Measurements from ENCODE around the gene UNKL. TPM values are rescaled to one million over a fixed set of nuclear protein-coding genes. Genes with fewer than 3 reads are reported as not detected.
A peak's percentile ranks its signal among the peaks of the same experiment; 100 is the strongest.

UNKL gene
- total RNA-seq, 1 donor from 2014 or later, result 19.9 TPM

DNA sequence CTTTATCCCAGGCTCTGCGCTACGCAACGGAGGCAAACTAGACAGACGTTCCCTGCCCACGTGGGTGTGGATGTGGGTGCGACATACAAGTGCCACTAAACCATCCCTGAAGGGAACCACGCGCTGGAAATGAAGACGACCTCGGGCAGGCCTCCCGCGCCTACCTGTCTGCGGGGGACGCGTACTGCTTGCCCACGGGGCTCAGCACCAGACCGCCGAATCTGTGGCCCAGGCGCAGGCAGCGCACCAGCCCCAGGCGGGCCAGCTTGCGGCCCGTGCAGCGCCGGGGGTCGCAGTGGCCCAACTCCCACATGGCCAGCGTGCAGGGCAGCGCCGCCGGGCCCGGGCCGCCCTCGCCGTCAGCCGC, 63.3 kb downstream of the UNKL start:
- DNase-seq, result no peak
- intact Hi-C loops (cut with DNase I), result no loop called here
- Histone ChIP-seq H3K36me3 (peaks cover 23% of the 10 kb centered on the region), H3K4me1 (peaks cover 15% of the 10 kb centered on the region), H3K27ac (peak overlapping the region; percentile 85), H3K9me3 (no peaks in the 10 kb centered on the region), H3K27me3 (no peaks in the 10 kb centered on the region), H3K4me3 (peak overlapping the region; percentile 85)
- peak; percentile 2 for ATAC-seq
- TF ChIP-seq, protein P1, sequence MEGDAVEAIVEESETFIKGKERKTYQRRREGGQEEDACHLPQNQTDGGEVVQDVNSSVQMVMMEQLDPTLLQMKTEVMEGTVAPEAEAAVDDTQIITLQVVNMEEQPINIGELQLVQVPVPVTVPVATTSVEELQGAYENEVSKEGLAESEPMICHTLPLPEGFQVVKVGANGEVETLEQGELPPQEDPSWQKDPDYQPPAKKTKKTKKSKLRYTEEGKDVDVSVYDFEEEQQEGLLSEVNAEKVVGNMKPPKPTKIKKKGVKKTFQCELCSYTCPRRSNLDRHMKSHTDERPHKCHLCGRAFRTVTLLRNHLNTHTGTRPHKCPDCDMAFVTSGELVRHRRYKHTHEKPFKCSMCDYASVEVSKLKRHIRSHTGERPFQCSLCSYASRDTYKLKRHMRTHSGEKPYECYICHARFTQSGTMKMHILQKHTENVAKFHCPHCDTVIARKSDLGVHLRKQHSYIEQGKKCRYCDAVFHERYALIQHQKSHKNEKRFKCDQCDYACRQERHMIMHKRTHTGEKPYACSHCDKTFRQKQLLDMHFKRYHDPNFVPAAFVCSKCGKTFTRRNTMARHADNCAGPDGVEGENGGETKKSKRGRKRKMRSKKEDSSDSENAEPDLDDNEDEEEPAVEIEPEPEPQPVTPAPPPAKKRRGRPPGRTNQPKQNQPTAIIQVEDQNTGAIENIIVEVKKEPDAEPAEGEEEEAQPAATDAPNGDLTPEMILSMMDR (IDR thresholded peaks at IDR 0.05), result no peak

DNA sequence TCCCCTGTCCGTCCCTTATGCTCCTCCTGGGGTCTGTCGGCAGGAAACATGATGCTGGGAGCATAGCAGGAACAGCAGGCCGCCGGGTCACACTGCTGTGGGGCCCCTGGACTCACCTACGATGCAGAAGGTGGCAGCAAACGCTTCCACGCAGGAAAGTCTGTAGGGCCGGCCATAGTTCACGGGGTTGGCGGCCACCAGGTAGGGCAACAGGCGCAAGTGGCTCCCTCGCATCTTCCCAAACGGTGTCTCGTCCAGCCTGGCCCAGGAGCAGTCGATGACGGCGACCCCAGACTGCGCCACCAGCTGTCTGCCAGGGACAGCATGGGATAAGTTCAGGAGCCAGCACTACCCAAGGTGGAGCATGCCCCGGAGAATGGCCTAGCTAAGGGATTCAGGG, 63.8 kb downstream of the UNKL start:
- Histone ChIP-seq H3K4me3 (peak overlapping the region; percentile 85), H3K27ac (no peak overlapping the region), H3K36me3 (peaks cover 23% of the 10 kb centered on the region), H3K4me1 (peaks cover 15% of the 10 kb centered on the region), H3K27me3 (no peaks in the 10 kb centered on the region), H3K9me3 (no peaks in the 10 kb centered on the region)
- intact Hi-C loops (cut with DNase I), result no loop called here
- TF ChIP-seq, protein P1 (IDR thresholded peaks at IDR 0.05), result no peak
- DNase-seq (no peak), ATAC-seq (no peak)

DNA sequence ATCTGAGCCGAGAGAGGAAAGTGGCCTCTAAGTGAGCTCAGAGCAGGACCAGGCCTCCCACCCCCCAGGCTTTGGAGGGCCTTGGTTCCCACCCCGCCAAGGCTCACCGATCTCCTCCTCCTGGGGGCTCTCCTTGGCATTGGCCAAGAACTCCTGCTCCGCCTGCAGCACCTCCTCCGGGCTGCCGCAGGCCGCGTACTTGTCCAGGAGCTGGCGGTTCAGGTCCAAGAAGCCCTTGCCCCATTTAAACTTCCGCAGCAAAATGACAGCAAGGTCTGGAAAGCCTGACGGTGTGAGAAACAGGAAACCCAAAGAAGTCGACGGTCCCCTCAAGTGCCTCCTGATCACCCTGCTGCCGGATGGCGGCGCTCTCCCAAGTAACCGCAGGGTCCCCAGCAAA, 64.6 kb downstream of the UNKL start:
- no peak overlapping the region for H3K4me3 ChIP-seq
- no peaks in the 10 kb centered on the region for H3K9me3 ChIP-seq
- ATAC-seq, result no peak
- H3K27ac ChIP-seq, result no peak overlapping the region
- H3K4me1 ChIP-seq, result peaks cover 15% of the 10 kb centered on the region
- TF ChIP-seq, protein P1 (IDR thresholded peaks at IDR 0.05), result no peak
- no peaks in the 10 kb centered on the region for H3K27me3 ChIP-seq
- intact Hi-C loops (cut with DNase I), result no loop called here
- H3K36me3 ChIP-seq, result peaks cover 23% of the 10 kb centered on the region
- no peak for DNase-seq

DNA sequence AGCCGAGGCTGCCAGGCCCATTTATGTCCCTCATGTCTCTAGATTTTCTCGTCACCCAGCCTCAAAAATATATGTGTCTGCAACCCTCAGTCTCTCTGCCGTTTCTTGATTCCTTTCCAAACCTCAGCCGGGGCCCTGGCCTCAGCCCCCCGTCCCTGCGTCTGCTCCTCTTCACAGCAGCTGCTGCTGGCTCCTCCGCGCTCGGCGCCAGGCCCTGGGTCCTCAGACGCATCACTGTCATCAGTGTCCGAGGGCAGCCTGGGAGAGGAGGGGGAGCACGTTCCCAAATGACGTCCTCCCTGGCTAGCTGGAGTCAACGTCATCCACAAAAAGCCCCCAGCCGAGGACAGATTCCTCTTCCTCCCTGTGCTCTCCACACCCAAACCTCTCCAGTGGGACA, 65.2 kb downstream of the UNKL start:
- ATAC-seq (no peak), DNase-seq (no peak)
- intact Hi-C loops (cut with DNase I), result no loop called here
- peaks cover 15% of the 10 kb centered on the region for H3K4me1 ChIP-seq
- no peak overlapping the region for H3K27ac ChIP-seq
- no peak overlapping the region for H3K4me3 ChIP-seq
- peaks cover 23% of the 10 kb centered on the region for H3K36me3 ChIP-seq
- TF ChIP-seq, protein P1 (IDR thresholded peaks at IDR 0.05), result no peak
- no peaks in the 10 kb centered on the region for H3K9me3 ChIP-seq
- H3K27me3 ChIP-seq, result no peaks in the 10 kb centered on the region

DNA sequence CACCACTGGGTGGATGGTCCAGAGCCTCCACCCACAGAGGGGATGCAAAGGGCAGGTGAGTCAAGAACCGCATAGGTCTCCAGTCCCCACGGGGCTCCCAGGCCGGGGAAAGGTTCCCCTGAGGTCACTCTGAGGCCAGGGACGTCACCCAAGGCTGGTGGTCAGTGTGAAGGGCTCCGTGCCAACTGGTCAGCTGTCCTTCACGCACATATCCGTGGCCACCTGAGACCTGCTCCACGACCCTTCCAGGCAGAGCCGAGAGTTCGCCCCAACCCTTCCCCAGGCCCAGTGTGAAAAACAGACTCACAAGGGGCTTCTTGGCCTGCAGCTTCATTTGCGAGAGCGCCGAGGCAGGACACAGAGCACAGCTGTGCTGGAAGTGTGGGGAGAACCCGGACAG, 65.6 kb downstream of the UNKL start:
- intact Hi-C loops (cut with DNase I), result no loop called here
- H3K36me3 ChIP-seq, result peaks cover 23% of the 10 kb centered on the region
- ATAC-seq (no peak), DNase-seq (no peak)
- peaks cover 15% of the 10 kb centered on the region for H3K4me1 ChIP-seq
- TF ChIP-seq, protein P1 (IDR thresholded peaks at IDR 0.05), result no peak
- H3K27ac ChIP-seq, result no peak overlapping the region
- no peaks in the 10 kb centered on the region for H3K27me3 ChIP-seq
- no peak overlapping the region for H3K4me3 ChIP-seq
- H3K9me3 ChIP-seq, result no peaks in the 10 kb centered on the region

DNA sequence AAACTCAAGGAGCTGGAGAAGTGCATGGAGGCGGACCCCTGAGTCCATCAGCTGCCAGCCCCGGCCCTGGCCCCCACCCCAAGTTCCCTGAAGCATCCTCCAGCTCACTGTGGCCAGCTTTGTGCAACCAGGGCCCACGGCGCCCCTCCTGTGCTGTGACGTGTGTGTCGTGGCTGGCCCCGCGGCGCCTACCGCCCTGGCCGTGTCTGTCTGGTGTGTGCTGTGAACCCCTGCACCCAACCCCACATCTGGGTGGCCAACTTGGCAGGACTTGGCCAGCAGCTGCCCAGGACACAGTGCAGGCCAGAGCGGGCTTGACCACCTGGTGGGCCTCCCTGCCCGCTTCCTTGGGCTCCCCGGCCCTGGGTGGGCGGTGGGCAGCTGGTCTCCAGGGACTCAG, 66.1 kb downstream of the UNKL start:
- no peak overlapping the region for H3K27ac ChIP-seq
- no peaks in the 10 kb centered on the region for H3K27me3 ChIP-seq
- H3K9me3 ChIP-seq, result no peaks in the 10 kb centered on the region
- H3K4me1 ChIP-seq, result peaks cover 15% of the 10 kb centered on the region
- TF ChIP-seq, protein P1 (IDR thresholded peaks at IDR 0.05), result no peak
- DNase-seq (no peak), ATAC-seq (no peak)
- intact Hi-C loops (cut with DNase I), result no loop called here
- peaks cover 23% of the 10 kb centered on the region for H3K36me3 ChIP-seq
- H3K4me3 ChIP-seq, result no peak overlapping the region
